Kidney tubule cell (primary cell): Measurements from ENCODE around the gene SCIN.
"Not testable (repeated sequence)": the region's sequence is repeated elsewhere in the genome, so short reads cannot be mapped to it uniquely, and the experiment has no call there.

Source experiments
- DNase-seq: peaks from one replicate; pipeline ENCODE4 v3.0.0-alpha.2; 2018; ENCODE audit warnings: low spot score

SCIN gene

GRCh38 chr7:12570534-12571461 is at the start of gene SCIN:
TSS of gene SCIN (plus strand) at chr7:12570720. CDS start at chr7:12570787, 67 bp downstream.
- peak; percentile 66 for DNase-seq

GRCh38 chr7:12524794-12525386 is 45.6 kb upstream of the SCIN start:
- peak; percentile 65 for DNase-seq

- DNase-seq: not testable (repeated sequence)
Measured at GRCh38 chr7:12526693-12527092, 43.8 kb upstream of the SCIN start.

DNA sequence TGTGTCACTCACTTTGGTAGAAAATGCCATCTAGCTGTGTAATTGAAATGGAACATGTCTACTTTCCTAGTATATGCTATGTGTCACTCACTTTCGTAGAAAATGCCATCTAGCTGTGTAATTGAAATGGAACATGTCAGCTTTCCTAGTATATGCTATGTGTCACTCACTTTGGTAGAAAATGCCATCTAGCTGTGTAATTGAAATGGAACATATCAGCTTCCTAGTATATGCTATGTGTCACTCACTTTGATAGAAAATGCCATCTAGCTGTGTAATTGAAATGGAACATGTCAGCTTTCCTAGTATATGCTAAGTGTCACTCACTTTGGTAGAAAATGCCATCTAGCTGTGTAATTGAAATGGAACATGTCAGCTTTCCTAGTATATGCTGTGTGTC is 42.9 kb upstream of the SCIN start:
- DNase-seq: not testable (repeated sequence)

- no peak for DNase-seq
Measured at GRCh38 chr7:12529971-12530710, 40.4 kb upstream of the SCIN start.

DNA sequence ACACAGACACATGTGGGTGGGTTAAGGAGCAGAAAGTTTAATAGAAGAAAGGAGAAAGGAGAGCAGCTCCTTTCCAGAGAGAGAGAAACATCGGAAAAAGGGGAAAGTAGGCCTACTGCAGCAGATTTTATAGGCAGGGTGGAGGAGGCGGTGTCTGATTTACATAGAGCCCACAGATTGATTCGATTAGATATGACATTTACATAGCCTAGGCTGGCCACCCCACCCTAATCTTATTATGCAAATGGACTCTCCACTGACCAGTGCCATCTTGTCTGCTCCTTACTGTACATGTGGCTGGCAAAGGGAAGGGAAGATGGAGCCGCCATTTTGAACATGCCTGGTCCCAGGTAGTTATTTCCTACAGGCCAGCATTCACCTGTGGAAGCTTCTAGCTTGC is 38.7 kb upstream of the SCIN start:
- DNase-seq: no peak

DNA sequence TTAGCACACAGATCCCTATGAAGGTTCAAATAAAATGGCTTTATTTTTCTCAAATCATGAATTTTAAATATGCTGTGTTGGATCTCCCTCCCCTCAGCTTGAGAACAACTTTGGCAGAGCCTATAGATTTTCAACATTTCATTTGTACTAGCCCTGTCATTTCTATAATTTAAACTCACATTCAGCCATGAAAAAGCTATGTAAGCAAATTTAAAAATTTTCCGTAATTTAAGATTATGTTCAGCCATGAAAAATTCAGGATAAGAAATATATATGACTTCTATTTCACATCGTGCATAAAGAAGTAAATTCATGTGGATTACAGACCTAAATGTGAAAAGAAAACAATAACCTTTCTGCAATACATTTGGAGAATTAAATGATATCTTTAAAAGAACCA is 36.5 kb upstream of the SCIN start:
- no peak for DNase-seq

DNA sequence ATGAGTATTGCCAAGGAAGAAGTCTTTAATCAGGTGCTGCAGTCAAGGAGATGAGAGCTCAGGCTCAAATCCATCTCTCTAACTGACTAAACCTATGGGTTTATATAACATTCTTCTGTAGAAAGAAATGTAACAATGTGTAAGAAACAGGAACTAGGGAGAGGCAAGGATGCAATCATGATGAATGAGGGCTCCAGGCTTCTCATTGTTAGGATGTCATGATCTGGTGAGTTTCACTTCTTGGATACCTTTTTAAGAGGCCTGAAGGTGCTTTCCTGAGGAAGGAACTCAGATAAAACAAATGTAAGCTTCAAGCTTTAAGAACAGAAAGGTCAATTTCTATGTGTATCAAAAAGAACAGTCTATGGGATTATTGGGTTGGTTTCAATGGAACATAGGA is 30.8 kb upstream of the SCIN start:
- DNase-seq: no peak

- no peak for DNase-seq
Measured at GRCh38 chr7:12540850-12541249, 29.7 kb upstream of the SCIN start.

DNA sequence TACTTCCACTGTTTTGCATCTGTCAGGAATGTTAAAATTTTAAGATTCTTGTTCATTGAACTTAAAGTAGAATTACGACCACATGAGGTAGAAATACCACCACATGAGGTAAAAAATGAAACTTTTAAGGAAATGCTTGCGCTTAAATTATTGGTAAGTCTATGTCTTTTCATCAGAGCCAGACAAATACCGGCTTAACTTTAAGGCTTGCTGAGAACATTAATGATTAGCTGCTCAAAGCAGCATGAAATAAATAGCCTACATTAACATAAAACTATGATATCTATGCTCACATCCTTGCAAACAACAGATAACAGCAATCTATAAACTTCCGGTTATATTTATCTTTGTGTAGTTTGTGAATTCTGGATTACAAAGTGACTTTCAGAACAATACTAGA is 26.9 kb upstream of the SCIN start:
- peak; percentile 39 for DNase-seq

DNA sequence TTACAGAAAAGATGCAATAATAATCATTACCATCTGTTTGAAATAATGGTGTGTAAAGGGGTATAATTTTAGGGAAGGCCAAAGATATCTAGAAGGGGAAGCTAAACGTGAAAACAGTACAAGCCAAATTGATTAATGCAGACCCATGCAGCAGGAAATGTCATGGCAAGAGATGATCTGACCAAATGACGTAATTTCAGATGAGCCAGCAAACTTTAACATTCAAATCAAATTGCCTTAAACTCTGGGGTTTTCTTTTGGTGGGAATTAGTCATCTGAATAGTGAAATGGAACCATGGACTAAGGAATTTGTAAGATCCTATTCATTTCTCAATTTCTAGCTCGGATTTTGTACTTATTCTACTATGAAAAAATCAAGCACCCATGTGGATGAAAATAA is 21.4 kb upstream of the SCIN start:
- peak; percentile 72 for DNase-seq

DNA sequence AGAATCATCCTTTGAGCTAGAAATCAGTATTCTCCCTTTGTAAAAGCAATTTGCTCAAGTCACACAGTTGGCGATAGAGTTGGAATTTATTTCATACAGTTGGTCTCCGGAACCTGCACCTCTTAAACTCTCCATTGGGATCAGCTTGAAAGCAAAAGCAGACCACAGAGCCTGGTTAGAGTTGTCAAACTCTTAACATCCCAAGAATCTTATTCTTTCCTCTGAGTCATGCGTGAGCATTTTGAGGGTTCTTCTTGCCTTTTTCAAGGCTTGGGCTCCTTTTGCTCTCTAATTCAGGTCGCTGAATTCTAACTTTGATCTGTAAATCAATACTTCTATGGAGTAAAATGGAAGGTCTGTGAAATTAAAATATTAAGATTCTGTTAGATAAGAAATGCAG is 19.6 kb upstream of the SCIN start:
- DNase-seq: peak; percentile 51

- DNase-seq: no peak
Measured at GRCh38 chr7:12552876-12553275, 17.6 kb upstream of the SCIN start.

DNA sequence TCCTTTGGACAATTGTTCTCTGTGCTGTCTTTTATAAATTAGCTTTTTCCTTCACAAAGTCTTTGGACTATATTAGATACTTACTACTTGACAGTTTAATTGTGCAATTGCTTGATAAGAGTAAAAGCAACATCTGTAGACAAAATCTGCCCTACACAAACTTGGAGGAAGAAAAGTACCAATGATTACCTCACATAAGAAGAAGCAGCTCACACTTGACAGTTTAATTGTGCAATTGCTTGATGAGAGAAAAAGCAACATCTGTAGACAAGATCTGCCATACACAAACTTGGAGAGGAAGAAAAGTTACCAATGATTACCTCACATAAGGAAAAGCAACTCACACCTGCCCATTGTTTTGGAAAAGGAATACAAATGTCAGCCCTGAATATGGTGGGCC is 17.1 kb upstream of the SCIN start:
- no peak for DNase-seq

- peak; percentile 38 for DNase-seq
Measured at GRCh38 chr7:12554351-12554750, 16.2 kb upstream of the SCIN start.

- no peak for DNase-seq
Measured at GRCh38 chr7:12554872-12555271, 15.6 kb upstream of the SCIN start.

- DNase-seq: not testable (repeated sequence)
Measured at GRCh38 chr7:12555695-12556094, 14.8 kb upstream of the SCIN start.

GRCh38 chr7:12556139-12556792 is 14.3 kb upstream of the SCIN start:
- DNase-seq: not testable (repeated sequence)

DNA sequence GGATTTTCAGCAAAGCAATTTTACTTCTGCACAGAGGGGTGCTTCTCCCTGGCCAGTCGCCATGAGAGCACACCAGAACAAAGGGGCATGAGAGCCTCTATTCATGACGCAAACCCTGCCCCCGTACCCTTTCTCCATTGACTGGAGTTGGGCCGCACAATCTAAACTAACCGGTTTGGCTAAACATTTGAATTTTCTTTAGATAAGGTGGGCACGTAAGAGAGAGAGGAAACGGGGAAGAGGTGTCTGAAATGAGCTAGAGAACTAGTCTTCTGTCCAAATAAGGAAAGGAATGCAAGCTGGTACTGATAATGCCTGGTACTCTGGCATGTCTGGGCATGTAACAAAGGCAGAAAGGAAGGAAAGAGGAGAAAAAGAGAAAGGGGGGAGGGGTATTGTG is 13.2 kb upstream of the SCIN start:
- DNase-seq: peak; percentile 52

DNA sequence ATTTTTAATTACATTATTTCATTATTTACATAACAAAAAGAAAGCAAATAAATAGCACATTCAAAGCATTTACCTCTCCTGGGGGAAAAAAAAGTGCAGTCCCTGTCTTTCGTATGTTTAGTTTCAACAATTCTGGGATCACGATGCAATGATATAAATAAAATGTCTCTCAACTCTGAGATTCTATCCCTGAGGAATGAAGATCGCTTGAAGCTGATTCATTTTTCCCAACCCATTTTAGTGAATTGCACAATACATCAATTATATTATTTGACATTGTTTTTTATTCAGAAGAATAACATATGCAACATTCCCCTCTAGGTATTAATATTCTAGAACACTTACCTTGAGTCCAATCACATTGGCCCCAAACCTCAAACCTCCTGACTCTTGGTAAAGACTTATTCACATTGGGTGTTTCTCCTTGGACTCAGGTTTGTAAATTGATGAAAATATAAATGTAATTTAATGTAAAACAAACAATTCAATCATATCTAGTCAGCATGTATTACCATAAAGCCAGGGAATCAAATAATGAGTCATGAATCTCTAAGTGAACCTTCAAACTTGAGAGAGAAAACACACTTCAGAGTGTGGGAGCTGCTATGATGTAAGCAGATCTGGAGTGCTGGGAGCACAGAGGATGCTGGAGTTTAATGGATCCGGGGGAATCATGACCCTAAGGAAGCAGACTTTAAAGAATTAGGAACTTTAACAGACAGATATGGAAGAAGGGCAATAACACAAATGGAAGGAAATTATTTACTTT is 5.3 kb upstream of the SCIN start:
- DNase-seq: no peak

GRCh38 chr7:12565873-12566272 is 4.6 kb upstream of the SCIN start:
- DNase-seq: no peak
